GM23338 (cell line): Measurements from ENCODE around the gene CRHR1. TPM values are rescaled to one million over a fixed set of nuclear protein-coding genes. Genes with fewer than 3 reads are reported as not detected.

Experiments
- ATAC-seq: fragments of 200-7000 bp; cut with Tn5 transposase; 3 replicates; pipeline ENCODE4 v1.9.1; 2020
- DNase-seq: peaks from one replicate; pipeline ENCODE4 v3.0.0-alpha.2; 2015; ENCODE audit warnings: low spot score
- H2AFZ ChIP-seq: fragments of 200-600 bp; sonication (generic); 2 replicates; pipeline ENCODE4 v1.8.0; 2016; ENCODE audit warnings: antibody characterized with exemption, mild to moderate bottlenecking, moderate library complexity
- H3F3A ChIP-seq: fragments of 200-600 bp; sonication (generic); replicated peaks from 2 replicates; pipeline ENCODE4 v1.8.0; 2017; ENCODE audit warnings: antibody characterized with exemption, mixed run types, low read depth
- H3K27ac ChIP-seq: fragments of 200-600 bp; sonication (generic); 2 replicates; pipeline ENCODE4 v1.6.1; 2016; ENCODE audit warnings: low read depth
- H3K27me3 ChIP-seq: fragments of 200-600 bp; sonication (generic); 2 replicates; pipeline ENCODE4 v1.8.0; 2016; ENCODE audit warnings: mild to moderate bottlenecking, mixed run types, moderate library complexity; ENCODE audit not compliant: insufficient read depth
- H3K36me3 ChIP-seq: fragments of 200-600 bp; sonication (generic); 2 replicates; pipeline ENCODE4 v1.8.0; 2016; ENCODE audit warnings: mild to moderate bottlenecking; ENCODE audit not compliant: insufficient read depth
- H3K4me1 ChIP-seq: fragments of 200-600 bp; sonication (generic); 2 replicates; pipeline ENCODE4 v1.8.0; 2016; ENCODE audit warnings: mild to moderate bottlenecking, moderate library complexity; ENCODE audit not compliant: insufficient read depth
- H3K4me2 ChIP-seq: fragments of 200-600 bp; sonication (generic); 2 replicates; pipeline ENCODE4 v1.7.1; 2017; ENCODE audit warnings: mixed run types
- H3K4me3 ChIP-seq: fragments of 200-600 bp; sonication (generic); 2 replicates; pipeline ENCODE4 v1.6.1; 2016; ENCODE audit warnings: mixed run types
- H3K79me2 ChIP-seq: fragments of 200-600 bp; sonication (generic); replicated peaks from 2 replicates; pipeline ENCODE4 v1.8.0; 2017; ENCODE audit warnings: mild to moderate bottlenecking; ENCODE audit not compliant: insufficient read depth
- H3K9me2 ChIP-seq: fragments of 200-600 bp; sonication (generic); 2 replicates; pipeline ENCODE4 v1.8.0; 2017; ENCODE audit not compliant: insufficient read depth
- H4K20me1 ChIP-seq: fragments of 200-600 bp; sonication (generic); replicated peaks from 2 replicates; pipeline ENCODE4 v1.8.0; 2017; ENCODE audit warnings: mild to moderate bottlenecking; ENCODE audit not compliant: insufficient read depth
- H3K27ac Mint-ChIP-seq: 2 replicates; pipeline ENCODE4 v1.8.0; 2020; ENCODE audit warnings: inconsistent platforms, mild to moderate bottlenecking, moderate library complexity, mixed read lengths
- H3K27me3 Mint-ChIP-seq: 3 replicates; pipeline ENCODE4 v1.8.0; 2022; ENCODE audit warnings: low read depth, mild to moderate bottlenecking, moderate library complexity, mixed read lengths, inconsistent platforms; ENCODE audit not compliant: insufficient read depth, poor library complexity
- H3K36me3 Mint-ChIP-seq: 3 replicates; pipeline ENCODE4 v1.8.0; 2021; ENCODE audit warnings: low read depth, mild to moderate bottlenecking, inconsistent platforms, moderate library complexity, mixed read lengths
- H3K4me1 Mint-ChIP-seq: 3 replicates; pipeline ENCODE4 v1.8.0; 2020; ENCODE audit warnings: mild to moderate bottlenecking, inconsistent platforms, mixed read lengths
- H3K4me3 Mint-ChIP-seq: 3 replicates; pipeline ENCODE4 v1.8.0; 2021; ENCODE audit warnings: moderate library complexity, mild to moderate bottlenecking, inconsistent platforms, mixed read lengths
- H3K9me3 Mint-ChIP-seq: 3 replicates; pipeline ENCODE4 v1.8.0; 2020; ENCODE audit warnings: moderate library complexity, mild to moderate bottlenecking, inconsistent platforms, mixed read lengths
- CREB1 ChIP-seq: fragments of 250-450 bp; sonication (Bioruptor Pico); IDR thresholded peaks from 2 replicates; pipeline ENCODE4 v1.5.0; 2020; ENCODE audit warnings: low read depth, mild to moderate bottlenecking, moderate library complexity
- EZH2 ChIP-seq: fragments of 200-600 bp; sonication (generic); IDR thresholded peaks from one replicate; pipeline ENCODE4 v1.8.0; 2017; ENCODE audit warnings: antibody characterized with exemption, mild to moderate bottlenecking, low read depth; ENCODE audit not compliant: unreplicated experiment
- EZH2phosphoT487 ChIP-seq: fragments of 200-600 bp; sonication (generic); IDR thresholded peaks from one replicate; pipeline ENCODE4 v1.8.1; 2018; ENCODE audit warnings: antibody characterized with exemption; ENCODE audit not compliant: unreplicated experiment
- NANOG ChIP-seq: IDR thresholded peaks from 2 replicates; pipeline ENCODE4 v1.6.1; 2016; ENCODE audit warnings: antibody characterized with exemption, borderline replicate concordance
- REST ChIP-seq: IDR thresholded peaks from one replicate; pipeline ENCODE4 v1.6.1; 2018; ENCODE audit warnings: antibody characterized with exemption; ENCODE audit not compliant: unreplicated experiment
- STAT1 ChIP-seq: IDR thresholded peaks from one replicate; pipeline ENCODE4 v1.6.1; 2016; ENCODE audit warnings: antibody characterized with exemption; ENCODE audit not compliant: unreplicated experiment
- ZNF114 ChIP-seq: fragments of 250-450 bp; sonication (Bioruptor Pico); IDR thresholded peaks from 2 replicates; pipeline ENCODE4 v1.5.0; 2020; ENCODE audit warnings: mild to moderate bottlenecking, moderate library complexity
- ZNF331 ChIP-seq: fragments of 250-450 bp; sonication (Bioruptor Pico); IDR thresholded peaks from 2 replicates; pipeline ENCODE4 v1.5.0; 2020; ENCODE audit warnings: low read depth, mild to moderate bottlenecking, moderate library complexity
- polyA plus RNA-seq: library from polyadenylated mRNA; unstranded; fragments of >200 nt; fragmentation: Nextera tagmentation; extraction: Ambion mirVana; gene quantifications from 2 replicates; pipeline ENCODE4 v1.2.1, GENCODE V29; 2016
- total RNA-seq: library from RNA; depleted of rRNA; stranded (reverse); fragments of >200 nt; shearing (Covaris generic); gene quantifications from 2 replicates; pipeline ENCODE4 v1.2.3, GENCODE V29; 2014
- TF ChIP-seq, protein P1 (sequence below): fragments of 250-450 bp; sonication (Bioruptor Pico); IDR thresholded peaks from 2 replicates; pipeline ENCODE4 v1.5.0; 2020; ENCODE audit warnings: mild to moderate bottlenecking, moderate library complexity

The CRHR1 gene
- total and polyA plus RNA-seq, 2 experiments from 2014 or later: 0.19 to 0.76 TPM

DNA sequence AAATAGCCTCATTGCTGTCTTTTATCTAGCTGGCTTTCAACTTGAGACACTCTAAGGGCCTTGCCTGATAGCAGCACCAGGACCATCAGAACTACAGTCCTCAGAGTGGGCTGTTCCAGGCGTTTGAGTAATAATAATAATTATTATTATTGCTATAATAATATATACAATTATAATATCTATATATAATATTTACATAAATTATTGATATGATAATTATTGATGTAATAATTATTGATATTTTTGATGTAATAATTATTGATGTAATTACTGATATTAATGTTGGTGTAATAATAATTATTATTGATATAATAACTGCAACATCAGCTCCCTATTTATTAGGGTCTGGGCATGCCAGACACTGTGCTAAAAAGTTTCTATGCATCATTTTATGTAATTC, 25.6 kb upstream of the CRHR1 start:
- Mint-ChIP-seq H3K4me1 (peaks cover 6% of the 10 kb centered on the region), H3K4me3 (no peak overlapping the region), H3K27ac (no peak overlapping the region), H3K9me3 (peaks cover 3% of the 10 kb centered on the region; the same call in 2 of the 3 replicates), H3K27me3 (peaks cover 3% of the 10 kb centered on the region), H3K36me3 (peaks cover 2% of the 10 kb centered on the region; the same call in 1 of the 3 replicates)
- Histone ChIP-seq H3F3A (no peaks in the 10 kb centered on the region), H3K27ac (no peak overlapping the region), H3K79me2 (no peaks in the 10 kb centered on the region), H3K36me3 (no peaks in the 10 kb centered on the region), H3K4me1 (no peaks in the 10 kb centered on the region), H2AFZ (no peak overlapping the region), H3K4me2 (no peak overlapping the region), H3K27me3 (no peaks in the 10 kb centered on the region), H4K20me1 (no peaks in the 10 kb centered on the region), H3K4me3 (no peak overlapping the region), H3K9me2 (0 out of 2 replicates have a peak, but pooled peaks cover 4% of the 10 kb centered on the region)
- ATAC-seq (no peak), DNase-seq (no peak)
- TF ChIP-seq REST (no peak), STAT1 (no peak), EZH2phosphoT487 (no peak), CREB1 (no peak), NANOG (no peak), ZNF331 (no peak), ZNF114 (CRISPR knock-in tag) (no peak), EZH2 (no peak)
- TF ChIP-seq, protein P1, sequence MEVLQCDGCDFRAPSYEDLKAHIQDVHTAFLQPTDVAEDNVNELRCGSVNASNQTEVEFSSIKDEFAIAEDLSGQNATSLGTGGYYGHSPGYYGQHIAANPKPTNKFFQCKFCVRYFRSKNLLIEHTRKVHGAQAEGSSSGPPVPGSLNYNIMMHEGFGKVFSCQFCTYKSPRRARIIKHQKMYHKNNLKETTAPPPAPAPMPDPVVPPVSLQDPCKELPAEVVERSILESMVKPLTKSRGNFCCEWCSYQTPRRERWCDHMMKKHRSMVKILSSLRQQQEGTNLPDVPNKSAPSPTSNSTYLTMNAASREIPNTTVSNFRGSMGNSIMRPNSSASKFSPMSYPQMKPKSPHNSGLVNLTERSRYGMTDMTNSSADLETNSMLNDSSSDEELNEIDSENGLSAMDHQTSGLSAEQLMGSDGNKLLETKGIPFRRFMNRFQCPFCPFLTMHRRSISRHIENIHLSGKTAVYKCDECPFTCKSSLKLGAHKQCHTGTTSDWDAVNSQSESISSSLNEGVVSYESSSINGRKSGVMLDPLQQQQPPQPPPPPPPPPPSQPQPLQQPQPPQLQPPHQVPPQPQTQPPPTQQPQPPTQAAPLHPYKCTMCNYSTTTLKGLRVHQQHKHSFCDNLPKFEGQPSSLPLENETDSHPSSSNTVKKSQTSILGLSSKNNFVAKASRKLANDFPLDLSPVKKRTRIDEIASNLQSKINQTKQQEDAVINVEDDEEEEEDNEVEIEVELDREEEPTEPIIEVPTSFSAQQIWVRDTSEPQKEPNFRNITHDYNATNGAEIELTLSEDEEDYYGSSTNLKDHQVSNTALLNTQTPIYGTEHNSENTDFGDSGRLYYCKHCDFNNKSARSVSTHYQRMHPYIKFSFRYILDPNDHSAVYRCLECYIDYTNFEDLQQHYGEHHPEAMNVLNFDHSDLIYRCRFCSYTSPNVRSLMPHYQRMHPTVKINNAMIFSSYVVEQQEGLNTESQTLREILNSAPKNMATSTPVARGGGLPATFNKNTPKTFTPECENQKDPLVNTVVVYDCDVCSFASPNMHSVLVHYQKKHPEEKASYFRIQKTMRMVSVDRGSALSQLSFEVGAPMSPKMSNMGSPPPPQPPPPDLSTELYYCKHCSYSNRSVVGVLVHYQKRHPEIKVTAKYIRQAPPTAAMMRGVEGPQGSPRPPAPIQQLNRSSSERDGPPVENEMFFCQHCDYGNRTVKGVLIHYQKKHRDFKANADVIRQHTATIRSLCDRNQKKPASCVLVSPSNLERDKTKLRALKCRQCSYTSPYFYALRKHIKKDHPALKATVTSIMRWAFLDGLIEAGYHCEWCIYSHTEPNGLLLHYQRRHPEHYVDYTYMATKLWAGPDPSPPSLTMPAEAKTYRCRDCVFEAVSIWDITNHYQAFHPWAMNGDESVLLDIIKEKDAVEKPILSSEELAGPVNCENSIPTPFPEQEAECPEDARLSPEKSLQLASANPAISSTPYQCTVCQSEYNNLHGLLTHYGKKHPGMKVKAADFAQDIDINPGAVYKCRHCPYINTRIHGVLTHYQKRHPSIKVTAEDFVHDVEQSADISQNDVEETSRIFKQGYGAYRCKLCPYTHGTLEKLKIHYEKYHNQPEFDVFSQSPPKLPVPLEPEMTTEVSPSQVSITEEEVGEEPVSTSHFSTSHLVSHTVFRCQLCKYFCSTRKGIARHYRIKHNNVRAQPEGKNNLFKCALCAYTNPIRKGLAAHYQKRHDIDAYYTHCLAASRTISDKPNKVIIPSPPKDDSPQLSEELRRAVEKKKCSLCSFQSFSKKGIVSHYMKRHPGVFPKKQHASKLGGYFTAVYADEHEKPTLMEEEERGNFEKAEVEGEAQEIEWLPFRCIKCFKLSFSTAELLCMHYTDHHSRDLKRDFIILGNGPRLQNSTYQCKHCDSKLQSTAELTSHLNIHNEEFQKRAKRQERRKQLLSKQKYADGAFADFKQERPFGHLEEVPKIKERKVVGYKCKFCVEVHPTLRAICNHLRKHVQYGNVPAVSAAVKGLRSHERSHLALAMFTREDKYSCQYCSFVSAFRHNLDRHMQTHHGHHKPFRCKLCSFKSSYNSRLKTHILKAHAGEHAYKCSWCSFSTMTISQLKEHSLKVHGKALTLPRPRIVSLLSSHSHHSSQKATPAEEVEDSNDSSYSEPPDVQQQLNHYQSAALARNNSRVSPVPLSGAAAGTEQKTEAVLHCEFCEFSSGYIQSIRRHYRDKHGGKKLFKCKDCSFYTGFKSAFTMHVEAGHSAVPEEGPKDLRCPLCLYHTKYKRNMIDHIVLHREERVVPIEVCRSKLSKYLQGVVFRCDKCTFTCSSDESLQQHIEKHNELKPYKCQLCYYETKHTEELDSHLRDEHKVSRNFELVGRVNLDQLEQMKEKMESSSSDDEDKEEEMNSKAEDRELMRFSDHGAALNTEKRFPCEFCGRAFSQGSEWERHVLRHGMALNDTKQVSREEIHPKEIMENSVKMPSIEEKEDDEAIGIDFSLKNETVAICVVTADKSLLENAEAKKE: no peak
